ENCODE results near the gene ALAD. TPM values are rescaled to one million over a fixed set of nuclear protein-coding genes. Genes with fewer than 3 reads are reported as not detected.

Gene ALAD
- total RNA-seq, 1 donor from 2014 or later = 24.3 TPM

DNA sequence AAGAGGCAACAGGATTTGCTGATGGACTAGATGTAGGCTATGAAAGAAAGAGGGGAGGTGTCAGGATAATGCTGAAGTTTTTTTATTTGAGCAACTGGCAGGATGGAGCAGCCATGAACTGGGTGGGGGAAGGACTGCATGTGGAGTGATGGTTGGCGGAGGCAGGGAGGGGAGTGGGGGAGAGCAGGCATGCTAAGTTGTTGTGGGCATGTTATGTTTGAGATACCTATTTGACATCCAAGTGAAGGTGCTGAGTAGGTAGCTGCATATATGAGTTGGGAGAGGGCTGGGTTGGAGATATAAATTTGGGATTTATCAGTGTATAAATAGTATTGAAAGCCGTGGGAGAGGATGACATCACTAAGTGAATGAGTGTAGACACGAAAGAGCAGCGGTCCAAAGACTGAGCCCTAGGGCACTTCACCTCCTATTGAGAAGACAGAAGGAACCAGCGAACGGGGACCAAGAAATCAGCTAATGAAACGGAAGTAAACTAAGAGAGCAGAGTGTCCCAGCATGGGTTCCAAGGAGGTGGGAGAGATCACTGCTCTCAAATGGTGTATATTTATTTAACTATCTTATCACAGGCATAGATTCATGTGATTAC is 44.3 kb downstream of the ALAD start:
- ATAC-seq (ENCODE audit: low read depth) (no peak), DNase-seq (no peak)
- H3K27me3 Mint-ChIP-seq = peaks cover 7% of the 10 kb centered on the region
- H3K4me1 Mint-ChIP-seq = no peaks in the 10 kb centered on the region
- no peaks in the 10 kb centered on the region for H3K36me3 Mint-ChIP-seq (ENCODE audit: low read depth)
- no peaks in the 10 kb centered on the region for H3K9me3 Mint-ChIP-seq
- TF ChIP-seq, protein P1, sequence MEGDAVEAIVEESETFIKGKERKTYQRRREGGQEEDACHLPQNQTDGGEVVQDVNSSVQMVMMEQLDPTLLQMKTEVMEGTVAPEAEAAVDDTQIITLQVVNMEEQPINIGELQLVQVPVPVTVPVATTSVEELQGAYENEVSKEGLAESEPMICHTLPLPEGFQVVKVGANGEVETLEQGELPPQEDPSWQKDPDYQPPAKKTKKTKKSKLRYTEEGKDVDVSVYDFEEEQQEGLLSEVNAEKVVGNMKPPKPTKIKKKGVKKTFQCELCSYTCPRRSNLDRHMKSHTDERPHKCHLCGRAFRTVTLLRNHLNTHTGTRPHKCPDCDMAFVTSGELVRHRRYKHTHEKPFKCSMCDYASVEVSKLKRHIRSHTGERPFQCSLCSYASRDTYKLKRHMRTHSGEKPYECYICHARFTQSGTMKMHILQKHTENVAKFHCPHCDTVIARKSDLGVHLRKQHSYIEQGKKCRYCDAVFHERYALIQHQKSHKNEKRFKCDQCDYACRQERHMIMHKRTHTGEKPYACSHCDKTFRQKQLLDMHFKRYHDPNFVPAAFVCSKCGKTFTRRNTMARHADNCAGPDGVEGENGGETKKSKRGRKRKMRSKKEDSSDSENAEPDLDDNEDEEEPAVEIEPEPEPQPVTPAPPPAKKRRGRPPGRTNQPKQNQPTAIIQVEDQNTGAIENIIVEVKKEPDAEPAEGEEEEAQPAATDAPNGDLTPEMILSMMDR (IDR thresholded peaks at IDR 0.05) = no peak
- H3K4me3 Mint-ChIP-seq = no peak overlapping the region
- no peak overlapping the region for H3K27ac Mint-ChIP-seq
- POLR2A ChIA-PET = interaction anchor here (0.6 kb wide), 1 partner anchor 17 kb away, joined by 3 read pairs; the partner anchor contains the start of gene WDR31
- intact Hi-C loops (cut with micrococcal nuclease) = no loop called here
- CTCF ChIA-PET = no interaction called here

DNA sequence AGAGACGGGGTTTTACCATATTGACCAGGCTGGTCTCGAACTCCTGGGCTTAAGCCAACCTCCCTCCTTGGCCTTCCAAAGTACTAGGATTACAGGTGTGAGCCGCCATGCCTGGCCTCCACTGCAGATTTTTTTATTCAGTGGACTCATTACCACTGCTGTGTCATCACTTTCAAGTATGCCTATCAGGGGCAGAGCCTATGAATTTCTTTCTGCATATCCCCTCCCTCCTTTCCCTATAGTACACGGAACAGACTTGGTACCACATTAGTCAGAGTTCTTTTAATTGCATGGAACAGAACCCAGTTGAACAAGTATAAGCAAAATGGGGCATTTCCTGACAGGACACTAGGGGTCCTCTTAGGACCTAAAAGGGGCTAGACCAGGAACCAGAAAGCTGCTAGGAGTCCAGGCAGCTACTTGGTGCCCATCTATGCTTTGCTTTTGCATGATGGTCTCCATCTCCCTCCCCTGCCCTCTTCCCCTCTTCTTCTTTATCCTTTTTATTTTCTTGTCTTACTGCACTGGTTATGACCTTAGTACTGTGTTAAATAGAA is 46.0 kb downstream of the ALAD start:
- CTCF ChIA-PET = interaction anchor here (1.0 kb wide), 1 partner anchor 51 kb away, joined by 6 read pairs; no protein-coding TSS in a partner anchor
- DNase-seq (no peak), ATAC-seq (ENCODE audit: low read depth) (no peak)
- intact Hi-C loops (cut with micrococcal nuclease) = no loop called here
- Mint-ChIP-seq H3K4me1 (peaks cover 14% of the 10 kb centered on the region), H3K36me3 (ENCODE audit: low read depth) (no peaks in the 10 kb centered on the region), H3K4me3 (no peak overlapping the region), H3K9me3 (no peaks in the 10 kb centered on the region), H3K27ac (no peak overlapping the region), H3K27me3 (peaks cover 7% of the 10 kb centered on the region)
- TF ChIP-seq, protein P1 (IDR thresholded peaks at IDR 0.05) = no peak
- POLR2A ChIA-PET = no interaction called here

DNA sequence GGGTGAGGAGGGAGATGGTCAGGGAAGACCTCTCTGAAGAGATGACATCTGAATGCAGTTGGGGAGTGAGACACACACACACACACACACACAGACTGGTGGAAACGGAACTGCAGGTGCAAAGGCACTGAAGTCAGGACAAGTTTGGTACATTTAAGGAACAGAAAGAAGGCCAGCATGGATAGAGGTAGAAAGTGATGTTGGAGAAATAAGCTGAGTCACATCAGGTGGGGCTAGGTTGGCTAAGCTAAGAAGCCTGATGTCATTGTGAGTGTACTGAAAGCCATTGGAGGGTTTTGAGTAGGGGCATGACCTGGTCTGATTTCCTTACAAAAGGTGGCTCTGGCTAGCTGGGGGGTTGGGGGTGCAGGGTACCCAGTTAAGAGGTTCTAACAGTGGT is 48.7 kb downstream of the ALAD start:
- intact Hi-C loops (cut with micrococcal nuclease) = no loop called here
- POLR2A ChIA-PET = no interaction called here
- ATAC-seq (ENCODE audit: low read depth) = no peak
- no peak overlapping the region for H3K4me3 Mint-ChIP-seq
- TF ChIP-seq, protein P1 (IDR thresholded peaks at IDR 0.05) = no peak
- no peak for DNase-seq
- CTCF ChIA-PET = no interaction called here
- H3K36me3 Mint-ChIP-seq (ENCODE audit: low read depth) = no peaks in the 10 kb centered on the region
- peak overlapping the region; percentile 13 for H3K27ac Mint-ChIP-seq
- peaks cover 7% of the 10 kb centered on the region for H3K27me3 Mint-ChIP-seq
- peaks cover 20% of the 10 kb centered on the region for H3K4me1 Mint-ChIP-seq
- H3K9me3 Mint-ChIP-seq = no peaks in the 10 kb centered on the region

DNA sequence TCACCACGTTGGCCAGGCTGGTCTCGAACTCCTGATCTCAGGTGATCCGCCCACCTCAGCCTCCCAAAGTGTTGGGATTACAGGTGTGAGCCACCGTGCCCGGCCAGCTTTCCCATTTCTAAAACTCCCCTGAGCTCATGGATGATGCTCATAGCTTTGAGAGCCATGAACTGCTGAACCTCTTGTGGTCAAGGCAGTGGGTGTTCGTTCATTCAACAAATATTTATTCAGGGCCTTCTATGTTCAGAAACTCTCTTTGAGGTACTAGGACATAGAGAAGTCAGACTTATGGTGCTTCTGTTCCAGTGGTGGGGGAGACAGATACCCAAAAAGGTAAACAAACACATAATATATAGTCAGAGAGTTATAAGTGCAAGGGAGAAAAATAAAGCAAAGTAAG is 49.1 kb downstream of the ALAD start:
- peaks cover 7% of the 10 kb centered on the region for H3K27me3 Mint-ChIP-seq
- POLR2A ChIA-PET = no interaction called here
- CTCF ChIA-PET = no interaction called here
- ATAC-seq (ENCODE audit: low read depth) = no peak
- H3K4me3 Mint-ChIP-seq = no peak overlapping the region
- H3K27ac Mint-ChIP-seq = no peak overlapping the region
- TF ChIP-seq, protein P1 (IDR thresholded peaks at IDR 0.05) = no peak
- no peaks in the 10 kb centered on the region for H3K9me3 Mint-ChIP-seq
- H3K4me1 Mint-ChIP-seq = peaks cover 20% of the 10 kb centered on the region
- H3K36me3 Mint-ChIP-seq (ENCODE audit: low read depth) = no peaks in the 10 kb centered on the region
- intact Hi-C loops (cut with micrococcal nuclease) = no loop called here
- no peak for DNase-seq

DNA sequence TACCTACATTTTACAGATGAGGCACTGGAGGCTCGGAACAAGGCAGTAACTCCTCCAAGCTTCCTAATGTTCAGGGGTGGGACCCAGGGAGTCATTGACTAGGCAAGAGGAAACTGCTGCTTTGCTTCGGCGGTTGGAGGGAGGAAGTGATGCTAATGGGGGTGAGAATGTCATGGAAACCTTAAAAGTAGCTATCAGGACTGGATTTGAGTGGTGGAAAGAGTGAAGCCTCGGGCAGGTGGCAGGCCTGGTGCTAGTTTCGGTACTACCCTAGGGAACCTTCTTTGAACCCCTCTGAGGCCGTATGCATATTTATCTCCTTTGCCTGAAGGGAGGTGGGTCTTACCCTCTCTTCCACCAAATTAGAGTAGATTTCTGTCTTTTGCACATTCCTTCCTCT is 50.1 kb downstream of the ALAD start:
- H3K4me3 Mint-ChIP-seq = peak overlapping the region; percentile 77
- no peaks in the 10 kb centered on the region for H3K9me3 Mint-ChIP-seq
- ChIA-PET CTCF (interaction anchor here (1.3 kb wide), 1 partner anchor 11 kb away, joined by 4 read pairs; the partner anchor contains the start of gene WDR31), POLR2A (interaction anchor here (0.7 to 3.8 kb wide), 4 partner anchors 11 to 76 kb away, joined by 3 to 24 read pairs (median 4); partner anchors contain the start of genes C9orf43, CDC26, POLE3 and PRPF4)
- intact Hi-C loops (cut with micrococcal nuclease) = loop anchor here (1.0 to 2.0 kb wide), 4 partner anchors 11 to 130 kb away; partner anchors contain the start of genes C9orf43, FKBP15, POLE3 and SLC31A1
- peaks cover 20% of the 10 kb centered on the region for H3K4me1 Mint-ChIP-seq
- no peak for DNase-seq
- H3K27me3 Mint-ChIP-seq = peaks cover 7% of the 10 kb centered on the region
- ATAC-seq (ENCODE audit: low read depth) = peak; percentile 49
- H3K36me3 Mint-ChIP-seq (ENCODE audit: low read depth) = no peaks in the 10 kb centered on the region
- H3K27ac Mint-ChIP-seq = peak overlapping the region; percentile 7
- TF ChIP-seq, protein P1 (IDR thresholded peaks at IDR 0.05) = no peak

All from activated B cell treated with CpG ODN at 0.5 μM for 24 hours (primary cell).